ENCODE data around the gene TBL1XR1.
"Not testable (repeated sequence)": the region's sequence is repeated elsewhere in the genome, so short reads cannot be mapped to it uniquely, and the experiment has no call there.

Gene TBL1XR1

GRCh38 chr3:177185035-177185574, 12.2 kb downstream of the TBL1XR1 start:
- in situ Hi-C loops (cut with MboI; ENCODE audit: low sequenced_read_pairs): no loop called here

- in situ Hi-C loops (cut with MboI; ENCODE audit: low sequenced_read_pairs): not testable (repeated sequence)
These were observed 12.7 kb downstream of the TBL1XR1 start for GRCh38 chr3:177184602-177185001.

DNA sequence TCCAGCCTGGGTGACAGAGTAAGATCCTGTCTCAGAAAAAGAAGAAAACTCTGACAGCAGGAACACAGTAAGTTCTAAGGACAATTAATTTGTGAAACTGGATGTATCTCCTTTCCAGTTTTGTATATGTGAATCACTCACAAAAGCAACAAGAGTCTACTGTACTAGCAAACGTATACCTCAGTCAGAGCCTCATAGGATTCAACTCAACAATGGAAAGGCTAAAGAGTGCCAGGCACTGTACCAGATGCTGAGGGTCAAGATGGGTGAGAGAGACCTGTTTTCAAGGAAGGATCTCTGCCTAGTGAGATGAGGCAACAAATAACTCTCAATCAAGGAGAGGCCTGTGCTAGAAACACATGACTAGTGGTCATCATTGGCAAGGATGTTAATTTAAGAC, 14.9 kb downstream of the TBL1XR1 start:
- in situ Hi-C loops (cut with MboI; ENCODE audit: low sequenced_read_pairs): no loop called here

DNA sequence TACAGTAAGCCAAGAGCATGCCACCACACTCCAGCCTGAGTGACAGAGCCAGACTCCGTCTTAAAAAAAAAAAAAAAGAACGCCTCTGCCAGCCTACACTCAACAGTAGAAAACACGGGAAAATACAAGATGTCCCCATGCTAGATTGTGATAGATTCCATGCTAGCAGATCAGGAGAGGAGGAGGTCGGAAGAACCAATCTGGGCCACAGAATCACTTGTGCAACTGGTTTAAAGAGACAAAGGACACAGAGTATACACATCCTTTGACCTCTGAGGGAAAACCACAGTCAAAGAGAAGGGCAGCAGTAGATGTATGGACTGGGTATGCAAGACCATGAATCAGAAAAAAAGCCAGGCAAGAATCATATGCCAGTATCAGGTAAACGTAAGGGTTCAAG, 15.9 kb downstream of the TBL1XR1 start:
- in situ Hi-C loops (cut with MboI; ENCODE audit: low sequenced_read_pairs): no loop called here

DNA sequence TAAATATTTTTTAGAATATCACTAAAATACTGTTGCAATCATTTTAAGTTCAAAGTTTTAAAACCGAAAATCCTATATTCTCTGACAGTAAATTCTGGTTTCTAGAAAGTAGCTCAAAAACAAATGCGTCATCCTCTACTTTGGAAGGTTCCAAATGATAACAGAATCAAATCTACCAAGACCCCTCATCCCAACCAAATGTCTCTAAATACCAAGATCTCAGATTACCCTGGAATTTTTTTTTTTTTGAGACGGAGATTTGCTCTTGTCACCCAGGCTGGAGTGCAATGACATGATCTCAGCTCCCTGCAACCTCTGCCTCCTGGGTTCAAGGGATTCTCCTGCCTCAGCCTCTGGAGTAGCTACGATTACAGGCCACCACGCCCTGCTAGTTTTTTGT, 16.8 kb downstream of the TBL1XR1 start:
- in situ Hi-C loops (cut with MboI; ENCODE audit: low sequenced_read_pairs): no loop called here

DNA sequence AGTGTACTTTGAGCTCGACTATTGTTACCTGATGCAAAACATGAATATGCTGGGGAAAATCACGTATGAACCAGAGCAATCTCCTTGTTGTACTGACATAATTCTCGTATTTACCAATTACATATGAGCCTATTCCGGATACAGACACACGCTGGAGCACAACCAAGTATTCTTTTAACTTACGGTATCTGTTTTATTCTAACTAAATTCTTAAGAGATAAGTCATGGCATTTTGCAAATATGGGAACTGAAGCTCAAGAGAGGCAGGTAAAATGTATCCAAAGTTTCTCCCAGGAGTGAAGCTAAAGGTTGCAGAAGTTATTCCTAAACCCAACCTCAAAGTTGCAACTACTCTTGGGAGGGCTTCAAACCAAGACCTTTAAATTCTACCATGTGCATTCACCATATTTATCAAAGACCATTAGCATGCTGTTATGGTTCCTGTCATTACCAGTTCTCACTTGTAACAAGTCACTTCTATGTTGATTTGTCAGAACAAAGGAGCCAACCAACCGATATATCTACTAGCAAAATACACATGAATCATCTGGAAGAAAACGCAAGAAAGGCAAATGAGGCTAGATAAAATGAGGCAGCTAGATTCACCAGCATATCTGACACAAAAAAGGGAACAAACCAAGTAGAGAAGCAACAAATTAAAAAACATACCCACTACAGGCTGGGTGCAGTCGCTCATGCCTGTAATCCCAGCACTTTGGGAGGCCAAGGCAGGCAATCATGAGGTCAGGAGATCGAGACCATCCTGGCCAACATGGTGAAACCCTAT, 17.8 kb downstream of the TBL1XR1 start:
- in situ Hi-C loops (cut with MboI; ENCODE audit: low sequenced_read_pairs): no loop called here

DNA sequence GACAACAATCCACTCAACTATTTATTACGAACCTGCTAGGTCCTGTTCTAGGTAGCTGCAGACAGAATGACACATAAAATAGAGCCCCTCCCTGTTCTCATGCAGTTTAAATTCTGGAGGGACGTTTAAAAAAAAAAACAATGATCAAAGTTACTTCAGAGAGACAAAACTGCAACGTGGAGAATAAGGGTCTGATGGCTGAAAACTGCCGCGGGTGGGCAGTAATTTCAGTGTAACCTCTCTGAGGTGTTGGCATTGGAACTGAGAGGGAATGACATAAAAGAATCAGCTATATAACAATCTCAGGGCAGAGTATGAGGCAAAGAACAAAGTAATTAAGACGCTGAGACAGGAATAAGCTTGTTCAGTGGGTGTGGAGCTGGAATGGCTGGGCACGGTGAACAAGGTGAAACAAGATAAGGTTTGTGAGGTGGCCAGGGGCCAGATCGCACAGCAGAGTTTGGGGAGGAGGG, 19.5 kb downstream of the TBL1XR1 start:
- in situ Hi-C loops (cut with MboI; ENCODE audit: low sequenced_read_pairs): no loop called here

GRCh38 chr3:177174607-177175170, 22.6 kb downstream of the TBL1XR1 start:
- in situ Hi-C loops (cut with MboI; ENCODE audit: low sequenced_read_pairs): no loop called here

DNA sequence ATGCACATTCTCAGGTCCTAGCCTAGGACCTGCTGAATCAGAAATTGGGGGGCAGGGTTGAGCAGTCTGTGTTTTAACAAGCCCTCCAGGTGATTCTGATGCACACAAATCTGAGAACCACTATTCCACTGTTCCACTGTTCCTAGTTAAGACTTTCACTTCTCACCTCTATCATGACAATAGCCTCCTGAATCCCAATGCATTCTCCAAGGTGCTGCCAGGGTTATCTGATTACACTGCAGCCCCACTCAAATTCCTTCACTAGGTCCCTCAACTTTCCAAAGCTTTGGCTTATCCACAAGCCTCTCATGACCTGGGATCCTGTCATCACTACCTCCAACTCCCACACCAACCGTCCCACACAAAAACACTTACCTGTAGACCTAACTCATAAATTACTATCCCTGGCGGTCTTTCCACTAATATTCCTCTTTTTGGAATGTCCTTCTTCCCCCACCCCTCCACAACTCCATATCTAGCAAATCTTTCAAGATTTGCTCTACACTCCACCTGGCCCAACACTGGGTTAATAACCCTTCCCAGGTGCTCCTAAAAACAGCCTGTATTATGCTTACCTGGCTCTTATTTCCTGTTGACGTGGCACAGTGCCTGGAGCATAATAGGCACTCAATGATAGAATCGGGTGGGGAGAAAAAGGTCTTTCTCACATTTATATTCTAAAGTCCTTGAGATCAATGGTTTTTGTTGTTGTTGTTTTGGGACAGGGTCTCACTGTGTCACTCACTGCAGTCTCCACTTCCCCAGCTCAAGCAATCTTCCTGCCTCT, 27.2 kb downstream of the TBL1XR1 start:
- in situ Hi-C loops (cut with MboI; ENCODE audit: low sequenced_read_pairs): no loop called here

- in situ Hi-C loops (cut with MboI; ENCODE audit: low sequenced_read_pairs): no loop called here
These were observed 28.9 kb downstream of the TBL1XR1 start for GRCh38 chr3:177168431-177168830.

DNA sequence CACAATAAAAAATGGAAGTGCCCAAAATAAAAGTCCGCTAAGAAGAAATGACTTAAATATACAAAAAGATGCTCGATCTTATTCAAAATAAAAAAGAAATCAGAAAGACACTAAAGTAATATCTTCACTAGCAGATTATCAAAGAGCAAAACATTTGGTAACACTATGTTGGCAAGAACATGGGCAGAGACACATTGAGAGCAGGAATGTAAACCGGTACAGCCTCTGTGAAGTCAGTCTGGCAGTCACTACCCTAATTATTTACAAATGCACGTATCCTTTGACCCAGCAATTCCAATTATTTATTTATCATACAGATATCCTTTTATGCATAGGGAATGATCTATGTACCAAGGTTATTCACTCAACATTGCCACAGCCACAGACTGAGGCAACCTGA, 34.5 kb downstream of the TBL1XR1 start:
- in situ Hi-C loops (cut with MboI; ENCODE audit: low sequenced_read_pairs): no loop called here

GRCh38 chr3:177161603-177162002, 35.7 kb downstream of the TBL1XR1 start:
- in situ Hi-C loops (cut with MboI; ENCODE audit: low sequenced_read_pairs): not testable (repeated sequence)

DNA sequence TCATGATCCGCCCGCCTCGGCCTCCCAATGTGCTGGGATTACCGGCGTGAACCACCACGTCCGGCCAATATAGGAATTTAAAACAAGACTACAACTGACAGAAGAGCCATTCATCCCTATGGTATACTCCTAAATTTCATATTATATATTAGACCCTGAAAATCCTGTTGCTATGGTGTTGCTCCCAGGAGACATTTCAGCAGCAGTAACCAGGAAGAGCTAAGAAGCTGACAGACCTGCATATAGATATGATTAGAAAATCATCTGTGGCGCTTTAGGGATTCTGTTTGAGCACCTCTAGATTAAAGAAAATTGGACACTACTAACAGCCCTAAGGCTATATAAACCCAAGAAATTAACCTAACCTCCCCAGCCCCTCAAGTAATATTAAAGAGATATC, 38.8 kb downstream of the TBL1XR1 start:
- in situ Hi-C loops (cut with MboI; ENCODE audit: low sequenced_read_pairs): no loop called here

DNA sequence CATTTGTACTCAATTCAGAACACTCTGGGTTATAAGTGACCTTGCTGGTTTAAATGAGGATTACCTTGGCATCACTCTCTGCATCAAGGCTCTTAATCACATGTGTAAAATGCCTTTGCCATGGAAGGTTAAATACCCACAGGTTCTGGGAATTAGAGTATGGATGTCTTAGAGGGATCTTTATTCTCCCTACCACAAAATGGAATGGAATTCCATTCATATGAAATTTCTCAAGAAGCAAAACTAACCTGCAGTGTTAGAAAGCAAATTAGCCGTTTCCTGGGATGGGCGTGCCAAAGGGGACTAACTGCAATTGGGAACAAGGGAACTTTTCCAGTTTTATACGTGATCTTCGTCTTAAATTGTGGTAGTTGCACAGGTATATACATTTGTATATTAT, 39.8 kb downstream of the TBL1XR1 start:
- in situ Hi-C loops (cut with MboI; ENCODE audit: low sequenced_read_pairs): no loop called here

DNA sequence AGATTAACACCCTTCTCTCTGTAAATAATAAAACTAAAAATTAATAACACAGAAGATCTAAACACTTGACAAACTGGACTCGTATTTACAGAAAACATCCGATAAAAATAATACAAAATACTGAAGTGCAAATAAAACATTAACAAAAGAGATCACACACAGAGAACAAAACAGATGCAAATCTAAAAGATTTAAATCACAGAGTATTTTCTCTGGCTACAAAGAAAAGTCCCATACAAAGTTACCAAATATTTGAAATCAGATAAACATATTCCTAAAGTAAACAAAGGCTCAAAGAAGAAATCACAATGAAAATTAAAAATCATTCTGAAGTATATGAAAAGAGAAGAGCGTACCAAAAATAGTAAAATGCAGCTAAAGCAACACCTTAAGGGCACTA, 42.5 kb downstream of the TBL1XR1 start:
- in situ Hi-C loops (cut with MboI; ENCODE audit: low sequenced_read_pairs): no loop called here

GRCh38 chr3:177150970-177151627, 46.2 kb downstream of the TBL1XR1 start:
- in situ Hi-C loops (cut with MboI; ENCODE audit: low sequenced_read_pairs): no loop called here

DNA sequence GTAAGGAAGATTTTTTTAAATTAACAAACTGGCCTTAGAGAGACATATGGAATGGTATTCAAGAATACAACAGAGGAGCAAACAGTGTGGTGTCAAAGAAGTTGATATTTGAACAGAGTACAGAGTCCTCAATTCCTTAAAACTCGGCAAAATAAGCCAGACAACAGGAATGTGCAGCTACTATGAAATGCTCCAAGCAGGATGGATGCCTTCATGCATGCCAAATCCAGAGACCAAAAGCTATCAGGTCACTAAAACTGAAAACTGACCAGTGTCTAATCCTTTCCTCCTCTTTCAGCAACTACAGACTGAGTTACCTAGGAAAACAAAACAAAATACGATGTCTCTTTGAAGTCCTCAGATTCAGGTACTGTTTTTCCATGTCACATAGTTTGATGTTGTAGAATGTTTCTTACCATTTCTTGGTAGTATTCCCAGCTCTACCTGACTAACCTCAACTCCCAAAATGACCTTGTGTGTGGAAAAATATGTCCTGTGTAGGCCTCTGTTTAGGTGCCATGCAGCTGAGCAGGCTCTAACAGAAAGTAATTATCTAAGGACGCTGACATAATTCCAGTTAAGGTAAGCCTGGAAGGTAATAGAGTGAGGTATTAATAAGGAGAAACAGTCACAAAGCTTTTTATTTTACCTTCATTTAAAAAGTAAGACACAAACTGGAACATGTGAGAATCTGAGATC, 46.9 kb downstream of the TBL1XR1 start:
- in situ Hi-C loops (cut with MboI; ENCODE audit: low sequenced_read_pairs): no loop called here

DNA sequence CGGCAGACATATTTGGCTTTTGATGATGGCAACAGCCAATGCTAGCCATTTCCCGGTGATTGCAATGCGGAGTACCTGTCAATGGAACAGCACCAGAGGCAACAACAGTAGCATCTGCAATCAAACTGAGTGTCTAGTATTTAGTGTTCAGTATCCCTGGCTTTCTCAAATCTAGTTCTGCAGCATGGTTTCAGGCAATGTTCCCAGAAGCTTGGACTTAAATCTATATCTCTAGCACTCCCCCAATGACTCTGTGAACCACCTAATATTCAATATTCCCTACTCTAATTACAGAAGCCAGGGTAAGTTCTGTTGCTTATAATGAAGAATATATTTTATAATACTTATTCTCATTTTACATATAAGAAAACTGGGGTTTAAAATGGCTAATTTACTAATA, 48.2 kb downstream of the TBL1XR1 start:
- in situ Hi-C loops (cut with MboI; ENCODE audit: low sequenced_read_pairs): no loop called here

- in situ Hi-C loops (cut with MboI; ENCODE audit: low sequenced_read_pairs): no loop called here
These were observed 49.5 kb downstream of the TBL1XR1 start for GRCh38 chr3:177147790-177148189.

DNA sequence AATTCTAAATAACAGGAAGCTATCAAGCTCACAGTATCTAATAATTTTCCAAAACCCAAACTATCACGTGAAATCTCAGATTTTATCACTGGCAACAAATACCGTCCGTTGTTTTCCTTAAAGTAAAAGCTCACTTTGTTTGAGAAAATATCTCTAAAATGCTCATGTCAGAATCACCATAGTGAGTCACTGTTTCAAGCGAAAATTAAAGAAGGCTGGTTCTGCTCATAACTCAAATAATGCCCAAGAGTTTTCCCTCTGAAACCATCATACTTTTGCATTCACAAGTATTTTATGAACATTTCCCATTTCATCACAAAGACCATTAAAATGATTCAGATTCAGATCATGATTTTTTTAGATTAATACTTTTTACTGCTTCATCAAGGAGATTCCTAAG, 50.6 kb downstream of the TBL1XR1 start:
- in situ Hi-C loops (cut with MboI; ENCODE audit: low sequenced_read_pairs): no loop called here

Data from HL-60/S4 (cell line).